Nucleus accumbens (tissue), 56 donors: ENCODE measurements around the gene MAJIN.

Experiments used
- DNase-seq, 56 donors: peaks; one replicate each; lab custom pipeline; 2025; lab: John Stamatoyannopoulos, UW

The MAJIN gene

DNA sequence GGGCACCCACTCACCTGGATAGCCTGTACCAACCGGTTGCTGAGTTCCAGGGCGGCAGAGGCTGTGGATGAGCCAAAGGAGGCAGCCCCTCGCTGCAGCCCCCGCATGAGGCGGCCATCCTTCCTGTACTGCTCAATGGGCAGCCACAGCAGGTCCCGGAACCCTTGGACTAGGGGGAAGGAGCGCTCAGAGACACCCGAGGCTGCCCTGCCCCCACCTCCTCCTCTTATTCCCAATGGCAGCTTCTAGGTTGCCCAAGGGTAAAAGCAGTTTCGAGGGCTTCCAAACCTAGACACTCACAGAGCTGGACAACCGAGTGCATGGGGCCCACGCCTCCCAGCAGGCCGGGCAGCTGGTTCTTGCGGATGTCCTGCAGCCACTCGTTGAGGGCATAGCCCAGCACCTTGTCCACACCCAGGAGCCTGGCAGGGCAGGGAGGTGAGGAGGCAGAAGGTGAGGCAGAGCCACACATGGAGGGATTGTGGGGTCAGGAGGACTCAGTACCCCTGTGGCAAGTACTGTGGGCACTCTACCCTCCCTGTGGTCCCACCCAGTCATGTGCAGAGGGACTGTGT, 75.4 kb downstream of the MAJIN start:
- no peak for DNase-seq

DNA sequence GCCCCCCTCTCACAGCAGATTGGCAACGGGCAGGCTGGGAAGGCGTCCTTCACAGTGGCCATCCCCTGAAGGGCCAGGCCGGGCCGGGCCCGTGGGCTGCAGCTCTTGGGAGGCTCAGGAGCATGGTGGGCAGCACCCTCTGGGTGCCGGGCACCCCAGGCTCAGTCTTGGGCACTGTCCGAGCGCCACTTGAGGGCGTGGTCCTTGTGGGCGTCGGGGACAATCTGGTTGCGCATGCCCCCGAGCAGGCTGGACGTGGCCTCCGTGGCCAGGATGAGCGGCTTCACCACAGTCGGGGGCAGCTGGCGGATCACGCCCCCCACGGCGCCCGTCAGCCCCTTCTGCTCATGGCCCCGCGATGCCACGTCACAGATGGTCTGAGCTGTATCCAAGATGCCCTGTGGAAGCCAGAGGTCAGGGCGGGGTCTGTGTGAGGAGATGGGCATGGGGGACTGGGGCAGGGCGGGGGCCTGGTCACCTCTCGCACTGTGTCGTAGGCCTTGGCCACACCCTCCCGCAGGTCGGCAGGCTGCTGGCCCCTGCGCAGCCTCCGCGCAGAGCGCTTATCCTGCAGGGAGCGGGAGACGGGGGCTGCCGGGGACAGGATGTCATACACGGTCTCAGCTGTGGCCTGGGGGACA, 77.0 kb downstream of the MAJIN start:
- DNase-seq = no peak

DNA sequence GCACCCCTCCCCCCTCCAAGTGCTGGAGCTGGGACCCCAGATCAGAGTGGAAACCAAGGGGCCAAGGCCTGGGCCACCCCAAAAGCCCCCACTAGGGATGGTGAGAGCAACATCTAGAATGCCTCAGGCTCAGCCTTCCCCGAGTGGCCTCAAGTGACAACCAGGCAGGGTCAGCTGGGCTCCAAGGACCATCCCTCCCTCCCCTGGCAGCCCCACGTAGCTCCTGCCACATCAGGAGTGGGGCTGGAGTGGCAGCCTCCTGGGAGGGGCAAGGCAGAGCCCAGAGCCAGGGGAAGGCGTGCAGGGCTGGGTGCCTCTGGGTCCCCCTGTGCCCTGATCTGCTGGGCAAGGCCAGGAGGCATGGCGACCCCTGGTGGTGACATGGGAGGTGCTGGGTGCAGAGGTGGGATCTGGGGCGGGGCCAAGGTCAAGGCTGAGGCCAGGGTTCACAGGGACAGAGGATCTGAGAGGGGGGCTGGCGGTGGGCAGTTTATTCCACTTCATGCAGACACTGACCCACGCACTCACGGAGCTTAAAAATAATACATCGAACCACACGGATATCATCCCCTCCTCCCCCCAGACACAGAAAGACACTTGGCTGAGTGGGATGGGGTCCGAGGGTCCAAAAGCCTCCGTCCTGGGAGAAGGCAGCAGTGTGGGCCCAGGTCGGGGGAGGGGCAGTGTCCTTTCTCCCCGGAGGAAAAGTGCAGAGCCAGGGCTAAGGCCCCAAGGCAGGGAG, 77.7 kb downstream of the MAJIN start:
- peak in 44 of 56 donors; percentile 20 to 85 (median 54) for DNase-seq

DNA sequence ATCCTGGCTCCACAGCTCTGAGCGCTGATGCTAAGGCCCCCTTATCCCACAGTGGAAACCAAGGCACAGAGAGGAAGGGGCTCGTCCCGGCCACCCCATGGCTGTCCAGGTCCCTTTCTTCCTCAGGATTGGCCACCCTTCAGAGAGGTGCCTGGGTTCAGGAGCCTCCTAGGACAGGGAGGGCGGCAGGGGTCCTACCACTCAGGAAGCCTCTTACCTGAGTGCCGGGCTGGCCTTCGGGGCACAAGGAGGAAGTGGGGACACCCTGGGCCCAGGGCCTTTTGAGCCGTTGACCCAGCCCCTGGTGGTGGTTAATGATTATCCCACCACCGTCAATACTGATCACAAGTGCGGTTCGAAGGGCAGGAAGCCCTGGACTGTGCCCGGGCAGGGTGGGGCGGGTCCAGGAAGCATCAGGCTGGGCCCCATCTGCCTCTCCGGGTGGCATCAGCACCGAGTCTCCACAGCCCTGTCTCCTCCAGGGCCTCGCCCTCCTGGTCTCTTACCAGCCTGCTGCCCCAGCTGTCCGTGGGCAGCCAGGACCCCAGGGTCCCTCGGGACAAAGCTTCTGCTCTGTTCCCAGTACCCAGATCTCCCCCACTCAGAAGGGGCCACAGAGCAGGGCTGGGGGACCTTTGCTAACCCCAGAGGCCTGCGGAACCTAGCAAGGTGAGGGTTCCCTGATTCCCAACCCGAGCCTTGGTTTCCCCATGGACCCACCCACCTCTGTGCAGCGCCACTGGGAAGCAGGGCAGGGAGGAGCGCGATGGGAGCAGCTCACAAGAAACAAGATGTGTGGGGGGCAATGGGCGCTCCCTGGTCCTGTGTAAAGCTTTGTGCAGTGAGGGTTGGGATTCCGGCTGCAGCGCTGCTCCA, 78.5 kb downstream of the MAJIN start:
- DNase-seq = no peak

DNA sequence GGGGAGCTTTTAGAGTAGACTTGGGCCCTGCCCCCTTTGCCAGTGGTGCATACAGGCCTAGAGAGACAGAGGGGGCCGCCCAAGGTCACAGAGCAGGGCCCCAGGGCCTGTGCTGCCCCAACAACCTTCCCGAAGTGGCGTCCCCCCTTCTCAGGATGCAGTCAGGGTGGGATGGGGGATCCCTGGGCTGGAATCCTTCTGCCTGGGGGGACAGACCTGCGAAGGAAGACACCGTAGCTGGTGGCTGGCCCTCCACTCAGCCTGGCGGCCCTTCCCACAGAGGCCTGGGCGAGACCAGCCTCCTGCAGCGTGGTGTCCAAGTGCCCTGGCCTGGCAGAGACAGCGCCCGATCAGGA, 79.1 kb downstream of the MAJIN start:
- no peak for DNase-seq

DNA sequence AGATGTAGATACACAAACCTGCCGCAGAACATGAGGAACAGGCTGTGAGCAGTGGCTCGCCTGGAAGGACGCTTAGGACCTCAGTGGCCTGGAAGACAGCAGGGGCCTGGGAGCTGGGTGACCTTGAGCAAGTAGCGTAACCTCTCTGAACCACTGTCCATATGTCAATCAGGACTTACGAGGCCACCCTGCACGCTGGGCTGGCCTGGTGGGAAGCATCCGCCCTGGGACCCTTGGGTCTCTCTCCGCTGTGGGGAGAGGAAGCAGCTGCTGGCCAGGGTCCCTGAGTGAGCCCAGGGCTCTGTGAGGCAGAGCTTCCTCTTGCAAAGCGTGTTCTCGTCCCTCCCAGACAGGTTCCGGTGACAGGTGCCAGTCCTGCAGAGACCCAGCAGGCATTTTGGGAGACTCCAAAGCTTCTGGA, 79.5 kb downstream of the MAJIN start:
- no peak for DNase-seq

DNA sequence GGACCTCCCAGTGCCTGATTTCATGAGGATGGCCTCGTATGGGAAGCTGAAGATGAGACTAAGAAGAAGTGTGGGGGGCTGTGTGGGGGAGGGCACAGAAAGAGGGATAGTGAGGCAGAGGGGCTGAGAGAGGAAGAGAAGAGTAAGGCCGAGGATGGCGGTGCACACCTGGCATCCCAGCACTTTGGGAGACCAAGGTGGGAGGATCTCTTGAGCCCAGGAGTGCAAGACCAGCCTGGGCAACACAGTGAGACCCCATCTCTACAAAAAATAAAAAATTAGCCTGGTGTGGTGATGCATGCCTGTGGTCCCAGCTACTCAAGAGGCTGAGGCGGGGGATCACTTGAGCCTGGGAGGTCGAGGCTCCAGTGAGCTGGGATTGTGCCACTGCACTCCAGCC, 80.0 kb downstream of the MAJIN start:
- DNase-seq = no peak

DNA sequence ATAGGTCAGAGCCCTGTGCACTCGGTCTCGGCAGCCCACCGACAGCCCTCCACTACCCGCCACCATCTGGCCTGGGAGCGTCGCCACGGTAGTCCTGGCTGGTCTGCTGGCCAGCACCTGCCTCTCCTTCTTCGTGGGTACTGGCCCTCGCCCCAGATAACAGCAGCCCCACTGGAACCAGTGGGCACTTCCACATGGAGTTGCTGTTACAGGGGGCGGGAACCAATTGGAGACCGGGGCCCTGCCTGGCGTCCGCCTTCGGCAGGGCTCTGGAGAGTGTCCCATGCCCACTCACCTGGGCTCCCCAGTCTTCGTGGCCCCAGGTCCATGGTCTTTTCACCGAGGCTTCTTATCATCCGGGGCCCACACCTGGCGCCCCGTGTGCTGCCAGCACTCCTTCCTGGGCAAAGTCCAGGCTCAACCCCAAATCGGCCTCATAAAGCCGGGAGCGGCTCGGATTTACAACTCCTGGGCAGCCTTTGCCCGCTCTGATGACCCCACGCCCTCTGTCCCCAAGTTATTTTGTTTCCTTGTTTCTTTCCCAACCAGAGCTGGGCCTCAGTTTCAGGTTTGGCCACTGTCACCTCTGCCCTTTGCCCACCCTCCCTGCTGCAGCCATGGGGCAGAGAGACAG, 80.6 kb downstream of the MAJIN start:
- DNase-seq = no peak

DNA sequence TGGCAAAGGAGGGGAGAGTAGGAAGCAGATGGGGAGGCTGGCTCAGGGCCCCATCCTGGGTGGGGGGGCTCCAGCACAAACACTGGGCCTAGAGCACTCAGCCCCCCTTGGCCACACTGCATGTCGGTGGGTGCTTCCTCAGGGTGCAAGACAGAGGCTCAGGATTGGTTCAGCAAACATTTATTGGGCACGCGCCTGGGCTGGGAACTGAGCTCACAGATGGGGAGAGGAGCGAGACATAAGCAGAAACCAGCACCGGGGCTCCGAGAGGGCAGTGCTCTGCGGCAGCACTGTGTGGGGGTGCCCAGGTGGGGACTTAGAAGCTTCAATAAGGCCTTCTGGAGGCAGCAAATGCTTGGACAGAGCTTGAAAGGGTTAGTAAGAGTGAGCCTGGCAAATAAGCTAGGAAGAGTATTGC, 81.4 kb downstream of the MAJIN start:
- no peak for DNase-seq

DNA sequence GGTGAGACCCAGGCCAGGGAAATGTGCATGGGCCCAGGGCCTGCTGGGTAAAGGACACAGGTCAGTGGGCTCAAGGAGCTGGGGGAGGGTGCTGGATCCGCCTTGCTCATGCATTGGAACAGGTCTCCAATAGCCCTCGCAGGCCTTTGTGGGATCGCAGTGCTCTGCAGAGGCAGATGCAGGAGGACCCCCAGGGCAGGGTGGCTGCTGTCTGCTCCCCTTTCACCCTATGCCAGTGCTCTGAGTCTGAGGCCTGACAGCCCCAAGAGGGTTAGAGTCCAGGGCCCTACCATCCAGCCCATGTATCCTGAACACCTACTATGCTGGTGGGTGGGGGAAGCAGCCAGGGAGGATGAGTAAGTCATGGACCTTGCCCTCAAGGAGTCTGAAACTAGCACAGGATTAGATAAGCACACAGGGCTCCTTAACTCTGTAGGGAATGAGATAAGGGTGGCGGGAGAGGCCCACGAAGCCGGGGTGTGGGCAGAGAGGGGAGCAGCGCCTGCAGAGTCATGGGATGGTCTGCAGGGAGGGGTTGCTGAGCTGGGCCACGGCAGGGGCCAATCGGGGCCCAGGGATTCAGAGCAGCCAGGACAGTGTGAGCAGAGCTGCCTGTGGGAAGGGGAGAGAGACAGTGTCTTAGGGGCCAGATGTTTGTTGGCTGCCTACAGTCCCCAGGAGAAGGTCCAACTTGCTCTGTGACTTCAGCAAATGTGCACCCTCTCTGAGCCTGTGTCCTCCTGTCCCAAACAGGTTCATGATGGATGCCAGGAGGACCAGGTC, 83.0 kb downstream of the MAJIN start:
- no peak for DNase-seq

DNA sequence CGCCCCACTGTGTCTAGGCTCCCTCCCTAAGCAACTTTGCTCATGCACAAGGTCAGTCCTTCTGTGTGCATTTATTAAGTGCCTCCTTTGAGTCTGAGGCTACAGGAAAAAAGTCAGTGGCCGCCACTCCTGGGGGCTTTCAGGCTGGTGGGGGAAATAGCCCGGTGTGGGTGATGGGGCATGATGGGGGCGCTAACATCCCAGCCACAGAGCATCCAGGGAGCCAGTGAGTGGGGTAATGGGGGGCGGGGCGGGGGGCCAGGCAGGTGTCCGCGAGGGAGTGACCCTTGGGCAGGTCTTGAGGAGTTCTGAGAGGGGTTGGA, 83.5 kb downstream of the MAJIN start:
- no peak for DNase-seq
